Measurements from ENCODE around the gene DPYSL5. TPM values are rescaled to one million over a fixed set of nuclear protein-coding genes. Genes with fewer than 3 reads are reported as not detected.

DPYSL5 gene
- total and polyA plus RNA-seq, 9 of the 15 experiments (the other 6 are each of a cell fraction or from before 2014, with no cell fraction given), result 0.06 TPM; not detected in 8

- TF ChIP-seq ETV5 (CRISPR knock-in tag; IDR thresholded peaks at IDR 0.05; ENCODE audit: low read depth) (no peak), ZSCAN32 (CRISPR knock-in tag; IDR thresholded peaks at IDR 0.05) (no peak), SMAD3 (CRISPR knock-in tag; conservative IDR thresholded peaks at IDR 0.05) (no peak), E2F6 (IDR thresholded peaks at IDR 0.05; ENCODE audit: borderline replicate concordance in 1 of 2, extremely low read depth in 1 of 2, insufficient read depth in 1 of 2, insufficient read length in 1 of 2, low read depth in 1 of 2, low read length in 1 of 2, poor library complexity in 1 of 2, severe bottlenecking in 1 of 2) (no peak), SP1 (CRISPR knock-in tag; IDR thresholded peaks at IDR 0.05) (no peak), FOXK2 (conservative IDR thresholded peaks at IDR 0.05 in 1 of 2, IDR thresholded peaks at IDR 0.05 in 1 of 2; ENCODE audit: low read depth in 2 of 2) (no peak)
These were observed 64.3 kb downstream of the DPYSL5 start (continued) for GRCh38 chr2:26911911-26912861.

- Histone ChIP-seq H3K9me3 (replicated peaks; ENCODE audit: control insufficient read depth, insufficient read depth, low read depth, low read length) (no peaks in the 10 kb centered on the region), H2AFZ (ENCODE audit: low read depth, low read length) (no peak overlapping the region), H3K4me2 (ENCODE audit: insufficient read depth, low read length) (no peak overlapping the region), H3K4me3 (no peak overlapping the region), H3K79me2 (ENCODE audit: control insufficient read depth, insufficient read depth, low read length) (no peaks in the 10 kb centered on the region), H3K27ac (ENCODE audit: extremely low read depth, low read depth, low read length) (no peak overlapping the region), H4K20me1 (replicated peaks; ENCODE audit: control insufficient read depth, insufficient read depth, low read length) (no peaks in the 10 kb centered on the region), H3K36me3 (ENCODE audit: control insufficient read depth, insufficient read depth, low read length) (no peaks in the 10 kb centered on the region), H3K9me1 (ENCODE audit: control insufficient read depth, insufficient read depth, low read length) (no peaks in the 10 kb centered on the region), H3K4me1 (replicated peaks in 1 of 2; ENCODE audit: control insufficient read depth in 2 of 2, insufficient read depth in 2 of 2, low read length in 2 of 2) (no peaks in the 10 kb centered on the region), H3K27me3 (ENCODE audit: control insufficient read depth in 2 of 2, insufficient read depth in 2 of 2, low read length in 2 of 2) (peaks cover 32 to 48% of the 10 kb centered on the region in 2 experiments), H3K9ac (ENCODE audit: insufficient read depth in 1 of 2, low read depth in 2 of 2, low read length in 2 of 2) (no peak overlapping the region)
- intact Hi-C loops (cut with micrococcal nuclease) (no loop called here), in situ Hi-C loops (cut with MboI) (no loop called here)
- ChIA-PET POLR2A (interaction anchor here (0.6 kb wide), 1 partner anchor 15 kb away, joined by 4 read pairs; no protein-coding TSS in a partner anchor), CTCF (ENCODE audit: low intra/inter-chr PET ratio) (no interaction called here)
- DNase-seq (ENCODE audit: extremely low read depth in 1 of 4, low spot score in 3 of 4) (no peak), FAIRE-seq (no peak), ATAC-seq (no peak)
- BruUV-seq (replicated peaks), result no TSS peak
- 0% methylated on average over 2 of the region's 2 CpGs for WGBS (ENCODE audit: insufficient coverage, low coverage, missing lambda C conversion rate)
- TF ChIP-seq PRPF4 (IDR thresholded peaks at IDR 0.05; ENCODE audit: insufficient read depth, low read depth, low read length, poor library complexity, severe bottlenecking), result no peak
- TF ChIP-seq POLR2AphosphoS5 (IDR thresholded peaks at IDR 0.05; ENCODE audit: control insufficient read depth, insufficient read depth, low read depth, low read length), result no peak
- no peak for TF ChIP-seq GABPB2 (CRISPR knock-in tag; conservative IDR thresholded peaks at IDR 0.05)
- no peak for TF ChIP-seq RBM14 (IDR thresholded peaks at IDR 0.05; ENCODE audit: borderline replicate concordance, insufficient read depth, low read depth, low read length)
- no peak for TF ChIP-seq BRD4 (IDR thresholded peaks at IDR 0.05)
- TF ChIP-seq NR3C1 (CRISPR knock-in tag; IDR thresholded peaks at IDR 0.05), result no peak
- TF ChIP-seq FOXA3 (CRISPR knock-in tag; conservative IDR thresholded peaks at IDR 0.05 in 1 of 2, IDR thresholded peaks at IDR 0.05 in 1 of 2), result no peak
- TF ChIP-seq PREB (CRISPR knock-in tag; IDR thresholded peaks at IDR 0.05), result no peak
- no peak for TF ChIP-seq ZNF830 (CRISPR knock-in tag; IDR thresholded peaks at IDR 0.05)
- no peak for TF ChIP-seq ZNF146 (CRISPR knock-in tag; IDR thresholded peaks at IDR 0.05; ENCODE audit: unreplicated experiment)
- TF ChIP-seq RUNX1 (IDR thresholded peaks at IDR 0.05; ENCODE audit: low read depth), result no peak
- TF ChIP-seq ZNF239 (CRISPR knock-in tag; IDR thresholded peaks at IDR 0.05), result no peak
These were observed 65.7 kb downstream of the DPYSL5 start for GRCh38 chr2:26913606-26913998.

All from K562 (cell line).